ENCODE data around the gene PANK2. TPM values are rescaled to one million over a fixed set of nuclear protein-coding genes. Genes with fewer than 3 reads are reported as not detected.
A peak's percentile ranks its signal among the peaks of the same experiment; 100 is the strongest.
"Not testable (repeated sequence)": the region's sequence is repeated elsewhere in the genome, so short reads cannot be mapped to it uniquely, and the experiment has no call there.

The PANK2 gene
- total and polyA plus RNA-seq, 10 of the 15 experiments (the other 5 are each of a cell fraction or from before 2014, with no cell fraction given): 13.2 to 43.4 (median 33.3) TPM

DNA sequence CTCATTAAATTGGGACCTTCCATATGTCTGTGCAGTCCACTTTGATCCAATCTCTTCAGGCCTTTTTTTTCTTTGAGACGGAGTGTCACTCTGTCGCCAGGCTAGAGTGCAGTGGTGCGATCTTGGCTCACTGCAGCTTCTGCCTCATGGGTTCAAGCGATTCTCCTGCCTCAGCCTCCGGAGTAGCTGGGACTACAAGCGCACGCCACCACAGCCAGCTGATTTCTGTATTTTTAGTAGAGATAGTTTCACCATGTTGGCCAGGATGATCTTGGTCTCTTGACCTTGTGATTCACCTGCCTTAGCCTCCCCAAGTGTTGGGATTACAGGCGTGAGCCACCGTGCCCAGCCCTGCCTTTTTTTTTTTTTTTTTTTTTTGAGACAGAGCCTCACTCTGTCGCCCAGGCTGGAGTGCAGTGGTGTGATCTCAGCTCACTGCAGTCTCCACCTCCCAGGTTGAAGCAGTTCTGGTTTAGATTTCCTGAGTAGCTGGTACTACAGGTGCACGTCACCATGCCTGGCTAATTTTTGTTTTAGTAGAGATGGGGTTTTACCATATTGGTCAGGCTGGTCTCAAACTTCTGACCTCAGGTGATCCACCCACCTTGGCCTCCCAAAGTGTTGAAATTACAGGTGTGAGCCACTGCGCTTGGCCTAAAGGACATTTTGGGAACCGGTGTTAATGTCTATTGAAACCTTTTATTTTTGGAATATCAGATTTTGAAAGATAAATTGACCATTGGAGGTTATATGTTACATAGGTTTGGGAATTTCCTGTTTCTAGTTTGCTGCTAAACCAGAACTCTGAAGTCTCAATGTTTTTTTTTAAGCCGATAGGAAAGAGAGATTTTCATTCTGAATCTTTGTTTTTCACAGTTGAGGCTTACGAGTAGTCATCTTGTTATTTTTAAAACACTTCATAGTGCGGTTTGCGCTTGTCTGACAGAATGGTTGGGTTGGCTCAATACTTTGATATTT is 17.8 kb downstream of the PANK2 start:
- CTCF ChIA-PET: interaction anchor here (0.9 to 1.9 kb wide), 9 partner anchors 9 to 102 kb away, joined by 3 to 9 read pairs (median 4); partner anchors contain the start of gene AP5S1
- RAD21 ChIA-PET (ENCODE audit: unreplicated experiment): interaction anchor here (0.6 to 4.0 kb wide), 8 partner anchors 9 to 444 kb away, joined by 3 to 41 read pairs (median 4); partner anchors contain the start of gene AP5S1
- H3K4me3 ChIP-seq: peak overlapping the region; percentile 29; the same call in 1 of the 2 replicates
- H3K4me2 ChIP-seq (ENCODE audit: control insufficient read depth, insufficient read depth): peak overlapping the region; percentile 75
- H3K36me3 ChIP-seq (ENCODE audit: control insufficient read depth in 2 of 2, insufficient read depth in 2 of 2, low read length in 1 of 2): peaks cover 9 to 27% of the 10 kb centered on the region in 2 experiments
- BruUV-seq (replicated peaks); H3K27me3 ChIP-seq (replicated peaks in 1 of 2; ENCODE audit: control insufficient read depth in 2 of 2, insufficient read depth in 2 of 2, low read length in 1 of 2); in situ Hi-C loops (cut with MboI); H3K9me3 ChIP-seq (replicated peaks; ENCODE audit: control insufficient read depth, insufficient read depth, low read length); H4K20me1 ChIP-seq (ENCODE audit: control insufficient read depth, insufficient read depth); H2AFZ ChIP-seq (ENCODE audit: control insufficient read depth, low read depth, low read length): not testable (repeated sequence)
- intact Hi-C loops (cut with micrococcal nuclease; ENCODE audit: unreplicated experiment): loop anchor here (2.0 to 5.0 kb wide), 2 partner anchors 16 to 110 kb away; partner anchors contain the start of gene CDC25B
- ATAC-seq: peak; percentile 93
- peaks cover 49% of the 10 kb centered on the region for H3K4me1 ChIP-seq (ENCODE audit: control insufficient read depth, insufficient read depth, low read length)
- SMC1A ChIA-PET (ENCODE audit: uncharacterized antibody, unreplicated experiment): interaction anchor here (0.6 to 3.1 kb wide), 8 partner anchors 8 to 1237 kb away, joined by 3 to 69 read pairs (median 4); no protein-coding TSS in a partner anchor
- 2% methylated on average over 16 of the region's 17 CpGs for WGBS (ENCODE audit: insufficient coverage, insufficient replicate concordance, low lambda C conversion rate, missing lambda C conversion rate)
- H3K9ac ChIP-seq (ENCODE audit: control insufficient read depth, insufficient read depth, low read length): peak overlapping the region; percentile 41
- POLR2A ChIA-PET: interaction anchor here (0.5 to 3.7 kb wide), 7 partner anchors 10 to 1254 kb away, joined by 4 to 68 read pairs (median 6); partner anchors contain the start of gene NOP56
- H3K27ac ChIP-seq (ENCODE audit: control insufficient read depth, insufficient read depth): peak overlapping the region; percentile 78
- peaks cover 85% of the 10 kb centered on the region for H3K79me2 ChIP-seq (ENCODE audit: control insufficient read depth, insufficient read depth, low read length)
- peak; percentile 64 for FAIRE-seq
- peak; percentile 84 for DNase-seq (ENCODE audit: low read depth, low spot score)
- 0 out of 2 replicates have a peak, but pooled peaks have one; percentile 39 for TF ChIP-seq POLR2AphosphoS5 (IDR thresholded peaks at IDR 0.05; ENCODE audit: low read length)
- peak; percentile 56; the same call in 1 of the 2 replicates for TF ChIP-seq CREM (IDR thresholded peaks at IDR 0.05; ENCODE audit: low read depth)
- TF ChIP-seq DPF2 (IDR thresholded peaks at IDR 0.05): peak; percentile 80
- peak; percentile 89 to 92 for TF ChIP-seq IKZF2 (IDR thresholded peaks at IDR 0.05)
- TF ChIP-seq CREB1 (IDR thresholded peaks at IDR 0.05; ENCODE audit: low read depth): 0 out of 2 replicates have a peak, but pooled peaks have one; percentile 34
- peak; percentile 90; the same call in 1 of the 2 replicates for TF ChIP-seq NBN (IDR thresholded peaks at IDR 0.05)
- peak; percentile 31 to 64 for TF ChIP-seq EP300 (IDR thresholded peaks at IDR 0.05; ENCODE audit: borderline replicate concordance in 1 of 2, control insufficient read depth in 1 of 2, low read depth in 2 of 2, low read length in 2 of 2)
- peak; percentile 65 for TF ChIP-seq MEF2B (IDR thresholded peaks at IDR 0.05; ENCODE audit: partially characterized antibody, poor library complexity, severe bottlenecking)
- peak; percentile 84 for TF ChIP-seq IKZF1 (conservative IDR thresholded peaks at IDR 0.05)
- peak; percentile 67; the same call in 1 of the 2 replicates for TF ChIP-seq FOXM1 (IDR thresholded peaks at IDR 0.05; ENCODE audit: low read depth, low read length)
- 0 out of 2 replicates have a peak, but pooled peaks have one; percentile 31 for TF ChIP-seq JUND (IDR thresholded peaks at IDR 0.05; ENCODE audit: low read depth, low read length)
- peak; percentile 93 for TF ChIP-seq NR2F1 (conservative IDR thresholded peaks at IDR 0.05)
- 0 out of 2 replicates have a peak, but pooled peaks have one; percentile 6 for TF ChIP-seq CHD2 (IDR thresholded peaks at IDR 0.05; ENCODE audit: borderline replicate concordance, low read depth, low read length)
- TF ChIP-seq MXI1 (IDR thresholded peaks at IDR 0.05; ENCODE audit: low read depth, low read length): peak; percentile 29; the same call in 1 of the 2 replicates
- TF ChIP-seq ZNF384 (IDR thresholded peaks at IDR 0.05; ENCODE audit: borderline replicate concordance, low read depth, low read length): peak; percentile 77
- TF ChIP-seq ATF2 (IDR thresholded peaks at IDR 0.05; ENCODE audit: low read length): peak; percentile 82
- TF ChIP-seq MEF2A (IDR thresholded peaks at IDR 0.05; ENCODE audit: insufficient read depth, low read depth, low read length): peak; percentile 84; the same call in 1 of the 2 replicates
- TF ChIP-seq JUNB (IDR thresholded peaks at IDR 0.05): peak; percentile 80
- TF ChIP-seq MLLT1 (IDR thresholded peaks at IDR 0.05): peak; percentile 55
- TF ChIP-seq EED (IDR thresholded peaks at IDR 0.05; ENCODE audit: low read depth): peak; percentile 58; the same call in 1 of the 2 replicates

All from GM12878 (cell line).